WTC11 (cell line): Measurements from ENCODE around the gene OSBPL7. TPM values are rescaled to one million over a fixed set of nuclear protein-coding genes. Genes with fewer than 3 reads are reported as not detected.

Experiments used
- ATAC-seq: fragments of 200-7000 bp; cut with Tn5 transposase; 2 replicates; pipeline ENCODE4 v1.10.0; 2021; ENCODE audit warnings: mild to moderate bottlenecking, moderate library complexity
- CTCF ChIA-PET: fragments of 300-600 bp; sonication (Branson Sonifier 250); formaldehyde crosslinking; loops from one replicate; lab custom pipeline; 2021; ENCODE audit warnings: antibody characterized with exemption; lab: Charles Lee
- POLR2A ChIA-PET: fragments of 350-600 bp; sonication (Branson Sonifier 250); formaldehyde crosslinking; loops from one replicate; lab custom pipeline; 2021; ENCODE audit warnings: antibody characterized with exemption; lab: Charles Lee
- DNase-seq: peaks from one replicate; pipeline ENCODE4 v3.0.0; 2021; ENCODE audit warnings: low spot score
- H3K27ac Mint-ChIP-seq: 2 replicates; pipeline ENCODE4 v1.8.0; 2021; ENCODE audit warnings: mixed read lengths
- H3K27me3 Mint-ChIP-seq: 2 replicates; pipeline ENCODE4 v1.8.0; 2021; ENCODE audit warnings: low read depth, mild to moderate bottlenecking, moderate library complexity, mixed read lengths
- H3K36me3 Mint-ChIP-seq: 2 replicates; pipeline ENCODE4 v1.8.0; 2021; ENCODE audit warnings: mixed read lengths
- H3K4me1 Mint-ChIP-seq: 2 replicates; pipeline ENCODE4 v1.8.0; 2022; ENCODE audit warnings: mixed read lengths
- H3K4me3 Mint-ChIP-seq: 2 replicates; pipeline ENCODE4 v1.8.0; 2021; ENCODE audit warnings: mild to moderate bottlenecking, moderate library complexity, mixed read lengths
- H3K9me3 Mint-ChIP-seq: 2 replicates; pipeline ENCODE4 v1.8.0; 2021; ENCODE audit warnings: mixed read lengths
- CREB1 ChIP-seq: sonication (generic); formaldehyde crosslinking; IDR thresholded peaks from 2 replicates; pipeline ENCODE4 v1.8.0; 2023; ENCODE audit warnings: mild to moderate bottlenecking, missing genetic modification reagents
- FOXJ3 ChIP-seq: sonication (generic); formaldehyde crosslinking; IDR thresholded peaks from 2 replicates; pipeline ENCODE4 v1.9.0; 2021; ENCODE audit warnings: missing genetic modification reagents, mild to moderate bottlenecking, borderline replicate concordance
- FOXP1 ChIP-seq: sonication (generic); formaldehyde crosslinking; IDR thresholded peaks from 2 replicates; pipeline ENCODE4 v1.8.0; 2022; ENCODE audit warnings: missing genetic modification reagents, mild to moderate bottlenecking, moderate library complexity, borderline replicate concordance
- GTF2I ChIP-seq: fragments of 250-450 bp; sonication (Bioruptor Pico); conservative IDR thresholded peaks from 2 replicates; pipeline ENCODE4 v1.4.0; 2021; ENCODE audit warnings: mild to moderate bottlenecking
- KAT7 ChIP-seq: sonication (generic); formaldehyde crosslinking; IDR thresholded peaks from 2 replicates; pipeline ENCODE4 v1.8.1; 2023; ENCODE audit warnings: missing genetic modification reagents, mild to moderate bottlenecking, borderline replicate concordance
- OVOL2 ChIP-seq: fragments of 250-450 bp; sonication (Bioruptor Pico); IDR thresholded peaks from 2 replicates; pipeline ENCODE4 v1.9.0; 2021; ENCODE audit warnings: mild to moderate bottlenecking, borderline replicate concordance
- PRRX2 ChIP-seq: fragments of 250-450 bp; sonication (Bioruptor Pico); IDR thresholded peaks from 2 replicates; pipeline ENCODE4 v1.8.0; 2021; ENCODE audit warnings: mild to moderate bottlenecking
- RORB ChIP-seq: fragments of 250-450 bp; sonication (Bioruptor Pico); IDR thresholded peaks from 2 replicates; pipeline ENCODE4 v1.9.0; 2021; ENCODE audit warnings: mild to moderate bottlenecking
- TEAD4 ChIP-seq: sonication (generic); formaldehyde crosslinking; IDR thresholded peaks from 2 replicates; pipeline ENCODE4 v1.8.0; 2022; ENCODE audit warnings: mild to moderate bottlenecking, missing genetic modification reagents
- ZNF219 ChIP-seq: sonication (generic); formaldehyde crosslinking; IDR thresholded peaks from 2 replicates; pipeline ENCODE4 v1.8.0; 2023; ENCODE audit warnings: missing genetic modification reagents, mild to moderate bottlenecking, borderline replicate concordance
- total RNA-seq: library from RNA; stranded (reverse); gene quantifications from 3 replicates; pipeline ENCODE4 v1.2.3, GENCODE V29; 2021
- TF ChIP-seq, protein P1 (sequence below): sonication (generic); formaldehyde crosslinking; conservative IDR thresholded peaks from 2 replicates; pipeline ENCODE4 v1.8.1; 2023; ENCODE audit warnings: mild to moderate bottlenecking, low read depth, missing genetic modification reagents, moderate library complexity
- TF ChIP-seq, protein P2 (sequence below): sonication (generic); formaldehyde crosslinking; IDR thresholded peaks from 2 replicates; pipeline ENCODE4 v1.8.0; 2023; ENCODE audit warnings: missing genetic modification reagents, mild to moderate bottlenecking, borderline replicate concordance
- TF ChIP-seq, protein P3 (sequence below): fragments of 250-450 bp; sonication (Bioruptor Pico); IDR thresholded peaks from 2 replicates; pipeline ENCODE4 v1.9.0; 2021; ENCODE audit warnings: mild to moderate bottlenecking
- TF ChIP-seq, protein P4 (sequence below): fragments of 250-450 bp; sonication (Bioruptor Pico); IDR thresholded peaks from 2 replicates; pipeline ENCODE4 v1.8.0; 2021; ENCODE audit warnings: mild to moderate bottlenecking
- TF ChIP-seq, protein P5 (sequence below): sonication (generic); formaldehyde crosslinking; IDR thresholded peaks from 2 replicates; pipeline ENCODE4 v1.8.1; 2023; ENCODE audit warnings: mild to moderate bottlenecking, moderate library complexity, missing genetic modification reagents

The OSBPL7 gene
- total RNA-seq, 1 experiment from 2014 or later = 13.5 TPM

DNA sequence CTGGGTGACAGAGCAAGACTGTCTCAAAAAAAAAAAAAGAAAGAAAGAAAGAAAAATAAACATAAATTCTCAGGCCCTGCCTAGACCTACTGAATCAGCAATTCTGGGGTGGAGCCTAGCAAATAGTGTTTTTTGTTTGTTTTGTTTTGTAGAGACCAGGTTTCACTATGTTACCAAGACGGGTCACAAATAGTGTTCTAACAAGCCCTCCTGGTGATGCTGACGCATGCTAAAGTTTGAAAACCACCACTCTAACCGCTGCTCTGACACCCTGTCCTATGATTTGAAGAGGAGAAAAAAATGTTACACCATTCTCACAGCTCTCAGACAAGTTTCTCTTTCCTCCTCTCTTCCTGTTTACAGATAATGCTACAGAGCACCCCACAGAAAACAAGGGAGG is 8.3 kb upstream of the OSBPL7 start:
- H3K27ac Mint-ChIP-seq = no peak overlapping the region
- no peak for TF ChIP-seq FOXJ3 (CRISPR knock-in tag)
- no peak for TF ChIP-seq RORB
- no peak for TF ChIP-seq TEAD4
- TF ChIP-seq, protein P1, sequence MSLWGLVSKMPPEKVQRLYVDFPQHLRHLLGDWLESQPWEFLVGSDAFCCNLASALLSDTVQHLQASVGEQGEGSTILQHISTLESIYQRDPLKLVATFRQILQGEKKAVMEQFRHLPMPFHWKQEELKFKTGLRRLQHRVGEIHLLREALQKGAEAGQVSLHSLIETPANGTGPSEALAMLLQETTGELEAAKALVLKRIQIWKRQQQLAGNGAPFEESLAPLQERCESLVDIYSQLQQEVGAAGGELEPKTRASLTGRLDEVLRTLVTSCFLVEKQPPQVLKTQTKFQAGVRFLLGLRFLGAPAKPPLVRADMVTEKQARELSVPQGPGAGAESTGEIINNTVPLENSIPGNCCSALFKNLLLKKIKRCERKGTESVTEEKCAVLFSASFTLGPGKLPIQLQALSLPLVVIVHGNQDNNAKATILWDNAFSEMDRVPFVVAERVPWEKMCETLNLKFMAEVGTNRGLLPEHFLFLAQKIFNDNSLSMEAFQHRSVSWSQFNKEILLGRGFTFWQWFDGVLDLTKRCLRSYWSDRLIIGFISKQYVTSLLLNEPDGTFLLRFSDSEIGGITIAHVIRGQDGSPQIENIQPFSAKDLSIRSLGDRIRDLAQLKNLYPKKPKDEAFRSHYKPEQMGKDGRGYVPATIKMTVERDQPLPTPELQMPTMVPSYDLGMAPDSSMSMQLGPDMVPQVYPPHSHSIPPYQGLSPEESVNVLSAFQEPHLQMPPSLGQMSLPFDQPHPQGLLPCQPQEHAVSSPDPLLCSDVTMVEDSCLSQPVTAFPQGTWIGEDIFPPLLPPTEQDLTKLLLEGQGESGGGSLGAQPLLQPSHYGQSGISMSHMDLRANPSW (CRISPR knock-in tag) = no peak
- no peak for TF ChIP-seq KAT7 (CRISPR knock-in tag)
- no peak for TF ChIP-seq ZNF219 (CRISPR knock-in tag)
- TF ChIP-seq CREB1 (CRISPR knock-in tag) = no peak
- no peak for TF ChIP-seq PRRX2 (CRISPR knock-in tag)
- TF ChIP-seq OVOL2 = no peak
- TF ChIP-seq GTF2I (CRISPR knock-in tag) = no peak
- TF ChIP-seq, protein P2, sequence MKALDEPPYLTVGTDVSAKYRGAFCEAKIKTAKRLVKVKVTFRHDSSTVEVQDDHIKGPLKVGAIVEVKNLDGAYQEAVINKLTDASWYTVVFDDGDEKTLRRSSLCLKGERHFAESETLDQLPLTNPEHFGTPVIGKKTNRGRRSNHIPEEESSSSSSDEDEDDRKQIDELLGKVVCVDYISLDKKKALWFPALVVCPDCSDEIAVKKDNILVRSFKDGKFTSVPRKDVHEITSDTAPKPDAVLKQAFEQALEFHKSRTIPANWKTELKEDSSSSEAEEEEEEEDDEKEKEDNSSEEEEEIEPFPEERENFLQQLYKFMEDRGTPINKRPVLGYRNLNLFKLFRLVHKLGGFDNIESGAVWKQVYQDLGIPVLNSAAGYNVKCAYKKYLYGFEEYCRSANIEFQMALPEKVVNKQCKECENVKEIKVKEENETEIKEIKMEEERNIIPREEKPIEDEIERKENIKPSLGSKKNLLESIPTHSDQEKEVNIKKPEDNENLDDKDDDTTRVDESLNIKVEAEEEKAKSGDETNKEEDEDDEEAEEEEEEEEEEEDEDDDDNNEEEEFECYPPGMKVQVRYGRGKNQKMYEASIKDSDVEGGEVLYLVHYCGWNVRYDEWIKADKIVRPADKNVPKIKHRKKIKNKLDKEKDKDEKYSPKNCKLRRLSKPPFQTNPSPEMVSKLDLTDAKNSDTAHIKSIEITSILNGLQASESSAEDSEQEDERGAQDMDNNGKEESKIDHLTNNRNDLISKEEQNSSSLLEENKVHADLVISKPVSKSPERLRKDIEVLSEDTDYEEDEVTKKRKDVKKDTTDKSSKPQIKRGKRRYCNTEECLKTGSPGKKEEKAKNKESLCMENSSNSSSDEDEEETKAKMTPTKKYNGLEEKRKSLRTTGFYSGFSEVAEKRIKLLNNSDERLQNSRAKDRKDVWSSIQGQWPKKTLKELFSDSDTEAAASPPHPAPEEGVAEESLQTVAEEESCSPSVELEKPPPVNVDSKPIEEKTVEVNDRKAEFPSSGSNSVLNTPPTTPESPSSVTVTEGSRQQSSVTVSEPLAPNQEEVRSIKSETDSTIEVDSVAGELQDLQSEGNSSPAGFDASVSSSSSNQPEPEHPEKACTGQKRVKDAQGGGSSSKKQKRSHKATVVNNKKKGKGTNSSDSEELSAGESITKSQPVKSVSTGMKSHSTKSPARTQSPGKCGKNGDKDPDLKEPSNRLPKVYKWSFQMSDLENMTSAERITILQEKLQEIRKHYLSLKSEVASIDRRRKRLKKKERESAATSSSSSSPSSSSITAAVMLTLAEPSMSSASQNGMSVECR (CRISPR knock-in tag) = no peak
- TF ChIP-seq, protein P3, sequence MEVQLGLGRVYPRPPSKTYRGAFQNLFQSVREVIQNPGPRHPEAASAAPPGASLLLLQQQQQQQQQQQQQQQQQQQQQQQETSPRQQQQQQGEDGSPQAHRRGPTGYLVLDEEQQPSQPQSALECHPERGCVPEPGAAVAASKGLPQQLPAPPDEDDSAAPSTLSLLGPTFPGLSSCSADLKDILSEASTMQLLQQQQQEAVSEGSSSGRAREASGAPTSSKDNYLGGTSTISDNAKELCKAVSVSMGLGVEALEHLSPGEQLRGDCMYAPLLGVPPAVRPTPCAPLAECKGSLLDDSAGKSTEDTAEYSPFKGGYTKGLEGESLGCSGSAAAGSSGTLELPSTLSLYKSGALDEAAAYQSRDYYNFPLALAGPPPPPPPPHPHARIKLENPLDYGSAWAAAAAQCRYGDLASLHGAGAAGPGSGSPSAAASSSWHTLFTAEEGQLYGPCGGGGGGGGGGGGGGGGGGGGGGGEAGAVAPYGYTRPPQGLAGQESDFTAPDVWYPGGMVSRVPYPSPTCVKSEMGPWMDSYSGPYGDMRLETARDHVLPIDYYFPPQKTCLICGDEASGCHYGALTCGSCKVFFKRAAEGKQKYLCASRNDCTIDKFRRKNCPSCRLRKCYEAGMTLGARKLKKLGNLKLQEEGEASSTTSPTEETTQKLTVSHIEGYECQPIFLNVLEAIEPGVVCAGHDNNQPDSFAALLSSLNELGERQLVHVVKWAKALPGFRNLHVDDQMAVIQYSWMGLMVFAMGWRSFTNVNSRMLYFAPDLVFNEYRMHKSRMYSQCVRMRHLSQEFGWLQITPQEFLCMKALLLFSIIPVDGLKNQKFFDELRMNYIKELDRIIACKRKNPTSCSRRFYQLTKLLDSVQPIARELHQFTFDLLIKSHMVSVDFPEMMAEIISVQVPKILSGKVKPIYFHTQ (CRISPR knock-in tag) = no peak
- TF ChIP-seq, protein P4, sequence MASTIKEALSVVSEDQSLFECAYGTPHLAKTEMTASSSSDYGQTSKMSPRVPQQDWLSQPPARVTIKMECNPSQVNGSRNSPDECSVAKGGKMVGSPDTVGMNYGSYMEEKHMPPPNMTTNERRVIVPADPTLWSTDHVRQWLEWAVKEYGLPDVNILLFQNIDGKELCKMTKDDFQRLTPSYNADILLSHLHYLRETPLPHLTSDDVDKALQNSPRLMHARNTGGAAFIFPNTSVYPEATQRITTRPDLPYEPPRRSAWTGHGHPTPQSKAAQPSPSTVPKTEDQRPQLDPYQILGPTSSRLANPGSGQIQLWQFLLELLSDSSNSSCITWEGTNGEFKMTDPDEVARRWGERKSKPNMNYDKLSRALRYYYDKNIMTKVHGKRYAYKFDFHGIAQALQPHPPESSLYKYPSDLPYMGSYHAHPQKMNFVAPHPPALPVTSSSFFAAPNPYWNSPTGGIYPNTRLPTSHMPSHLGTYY (CRISPR knock-in tag) = no peak
- TF ChIP-seq, protein P5, sequence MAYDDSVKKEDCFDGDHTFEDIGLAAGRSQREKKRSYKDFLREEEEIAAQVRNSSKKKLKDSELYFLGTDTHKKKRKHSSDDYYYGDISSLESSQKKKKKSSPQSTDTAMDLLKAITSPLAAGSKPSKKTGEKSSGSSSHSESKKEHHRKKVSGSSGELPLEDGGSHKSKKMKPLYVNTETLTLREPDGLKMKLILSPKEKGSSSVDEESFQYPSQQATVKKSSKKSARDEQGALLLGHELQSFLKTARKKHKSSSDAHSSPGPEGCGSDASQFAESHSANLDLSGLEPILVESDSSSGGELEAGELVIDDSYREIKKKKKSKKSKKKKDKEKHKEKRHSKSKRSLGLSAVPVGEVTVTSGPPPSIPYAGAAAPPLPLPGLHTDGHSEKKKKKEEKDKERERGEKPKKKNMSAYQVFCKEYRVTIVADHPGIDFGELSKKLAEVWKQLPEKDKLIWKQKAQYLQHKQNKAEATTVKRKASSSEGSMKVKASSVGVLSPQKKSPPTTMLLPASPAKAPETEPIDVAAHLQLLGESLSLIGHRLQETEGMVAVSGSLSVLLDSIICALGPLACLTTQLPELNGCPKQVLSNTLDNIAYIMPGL = no peak
- TF ChIP-seq FOXP1 (CRISPR knock-in tag) = no peak
- H3K36me3 Mint-ChIP-seq = peaks cover 25% of the 10 kb centered on the region
- H3K9me3 Mint-ChIP-seq = no peaks in the 10 kb centered on the region
- H3K4me1 Mint-ChIP-seq = peaks cover 12% of the 10 kb centered on the region
- POLR2A ChIA-PET = no interaction called here
- peak overlapping the region; percentile 98 for H3K4me3 Mint-ChIP-seq
- DNase-seq = no peak
- CTCF ChIA-PET = no interaction called here
- no peak for ATAC-seq
- no peaks in the 10 kb centered on the region for H3K27me3 Mint-ChIP-seq
